Natural killer cell (primary cell): ENCODE data around the gene ADI1. TPM values are rescaled to one million over a fixed set of nuclear protein-coding genes. Genes with fewer than 3 reads are reported as not detected.
"Not testable (repeated sequence)": the region's sequence is repeated elsewhere in the genome, so short reads cannot be mapped to it uniquely, and the experiment has no call there.

Source experiments
- ATAC-seq, 3 donors: fragments of 150-1000 bp in 2 of 3; fragments of 200-7000 bp in 1 of 3; cut with Tn5 transposase; 1 replicate in 1 of 3; 2 replicates in 2 of 3; pipeline ENCODE4 v1.10.0; 2021; ENCODE audit warnings: mild to moderate bottlenecking in 2 of 3, moderate library complexity in 2 of 3
- DNase-seq, 2 donors: peaks; one replicate each; pipeline versions ENCODE4 v3.0.0 to v3.0.0-alpha.2; 2013 to 2021; ENCODE audit warnings: mixed read lengths in 1 of 2
- H3K27ac ChIP-seq: one replicate; pipeline ENCODE4 v1.5.1; 2013; ENCODE audit warnings: mild to moderate bottlenecking, low read length
- H3K27me3 ChIP-seq: one replicate; pipeline ENCODE4 v1.6.1; 2013; ENCODE audit warnings: low read length; ENCODE audit not compliant: control insufficient read depth, insufficient read depth
- H3K36me3 ChIP-seq: one replicate; pipeline ENCODE4 v1.6.1; 2013; ENCODE audit warnings: low read length; ENCODE audit not compliant: control insufficient read depth, insufficient read depth
- H3K4me1 ChIP-seq: one replicate; pipeline ENCODE4 v1.6.1; 2013; ENCODE audit warnings: low read length; ENCODE audit not compliant: control insufficient read depth, insufficient read depth
- H3K4me3 ChIP-seq: one replicate; pipeline ENCODE4 v1.5.1; 2013; ENCODE audit warnings: low read length
- H3K9me3 ChIP-seq: one replicate; pipeline ENCODE4 v1.6.1; 2013; ENCODE audit warnings: low read length; ENCODE audit not compliant: control insufficient read depth, insufficient read depth
- H3K27ac Mint-ChIP-seq, 2 donors: one replicate each; pipeline ENCODE4 v1.8.0; 2022; ENCODE audit warnings: mild to moderate bottlenecking in 2 of 2, mixed read lengths in 2 of 2, moderate library complexity in 1 of 2
- H3K27me3 Mint-ChIP-seq, 2 donors: one replicate each; pipeline ENCODE4 v1.8.0; 2022; ENCODE audit warnings: low read depth in 2 of 2, mixed read lengths in 2 of 2
- H3K36me3 Mint-ChIP-seq: one replicate; pipeline ENCODE4 v1.8.0; 2022; ENCODE audit warnings: mixed read lengths
- H3K4me1 Mint-ChIP-seq, 2 donors: one replicate each; pipeline ENCODE4 v1.8.0; 2022; ENCODE audit warnings: mixed read lengths in 2 of 2
- H3K4me3 Mint-ChIP-seq: one replicate; pipeline ENCODE4 v1.8.0; 2022; ENCODE audit warnings: mild to moderate bottlenecking, moderate library complexity, mixed read lengths
- H3K9me3 Mint-ChIP-seq, 2 donors: one replicate each; pipeline ENCODE4 v1.8.0; 2022; ENCODE audit warnings: mixed read lengths in 2 of 2
- CTCF ChIP-seq: fragments of 200-600 bp; IDR thresholded peaks from one replicate; pipeline ENCODE4 v1.8.0; 2022; ENCODE audit warnings: antibody characterized with exemption
- WGBS: methylation state at CpG from one replicate; pipeline ENCODE4 v1.1.7; 2013; ENCODE audit warnings: missing lambda C conversion rate; ENCODE audit not compliant: insufficient coverage; 5-methylcytosine and 5-hydroxymethylcytosine counted together
- intact Hi-C: fragments of 100-400 bp; cut with micrococcal nuclease; formaldehyde crosslinking; loops from one replicate; pipeline ENCODE4 v1.14.2; 2022
- total RNA-seq, 4 donors: library from RNA; stranded (reverse); fragments of 120-200 nt in 1 of 4; gene quantifications; one replicate each; pipeline versions ENCODE4 v1.2.3 to v1.2.4, GENCODE V29; 2013 to 2022

Gene ADI1
- total RNA-seq, 3 donors from 2014 or later (not counting 1 experiment from before 2014, with no cell fraction given), result 15.9 to 23.0 (median 17.4) TPM

GRCh38 chr2:3456125-3456524, 63.2 kb downstream of the ADI1 start:
- Mint-ChIP-seq H3K27ac (no peak overlapping the region), H3K36me3 (no peaks in the 10 kb centered on the region), H3K9me3 (no peaks in the 10 kb centered on the region), H3K4me3 (no peak overlapping the region), H3K4me1 (peaks cover 0 to 2% of the 10 kb centered on the region in 2 donors), H3K27me3 (no peaks in the 10 kb centered on the region)
- intact Hi-C loops, result no loop called here
- H3K9me3 ChIP-seq, result no peaks in the 10 kb centered on the region
- DNase-seq, result no peak
- no peak overlapping the region for H3K27ac ChIP-seq
- no peaks in the 10 kb centered on the region for H3K4me1 ChIP-seq
- 93% methylated on average over 14 of the region's 14 CpGs for WGBS
- H3K36me3 ChIP-seq, result peaks cover 23% of the 10 kb centered on the region
- no peak for TF ChIP-seq CTCF
- no peak for ATAC-seq
- H3K27me3 ChIP-seq, result no peaks in the 10 kb centered on the region
- H3K4me3 ChIP-seq, result no peak overlapping the region

- no peak overlapping the region for H3K27ac ChIP-seq
- no peaks in the 10 kb centered on the region for H3K36me3 Mint-ChIP-seq
- peaks cover 31% of the 10 kb centered on the region for H3K36me3 ChIP-seq
- no peak overlapping the region for H3K4me3 ChIP-seq
- intact Hi-C loops, result no loop called here
- DNase-seq (no peak), ATAC-seq (no peak)
- no peaks in the 10 kb centered on the region for H3K4me1 ChIP-seq
- no peaks in the 10 kb centered on the region for H3K27me3 Mint-ChIP-seq
- no peaks in the 10 kb centered on the region for H3K27me3 ChIP-seq
- TF ChIP-seq CTCF, result no peak
- H3K4me1 Mint-ChIP-seq, result peaks cover 0 to 10% of the 10 kb centered on the region in 2 donors
- 98% methylated on average over 21 of the region's 22 CpGs for WGBS
- H3K27ac Mint-ChIP-seq, result no peak overlapping the region
- no peaks in the 10 kb centered on the region for H3K9me3 Mint-ChIP-seq
- no peaks in the 10 kb centered on the region for H3K9me3 ChIP-seq
- no peak overlapping the region for H3K4me3 Mint-ChIP-seq
Measured at GRCh38 chr2:3454802-3455201, 64.5 kb downstream of the ADI1 start.

GRCh38 chr2:3454005-3454404, 65.3 kb downstream of the ADI1 start:
- peaks cover 0 to 13% of the 10 kb centered on the region in 2 donors for H3K4me1 Mint-ChIP-seq
- H3K9me3 ChIP-seq, H3K36me3 Mint-ChIP-seq, H3K27ac ChIP-seq, H3K9me3 Mint-ChIP-seq, intact Hi-C loops, H3K27me3 Mint-ChIP-seq, H3K27me3 ChIP-seq, H3K27ac Mint-ChIP-seq, H3K4me3 ChIP-seq, ATAC-seq, DNase-seq, H3K4me1 ChIP-seq, H3K4me3 Mint-ChIP-seq: not testable (repeated sequence)
- WGBS, result 93% methylated on average over 5 of the region's 6 CpGs
- peaks cover 33% of the 10 kb centered on the region for H3K36me3 ChIP-seq

- no peak for ATAC-seq
Measured at GRCh38 chr2:3453190-3453999, 65.9 kb downstream of the ADI1 start.

More at GRCh38 chr2:3453190-3453999, 65.9 kb downstream of the ADI1 start:
- Mint-ChIP-seq H3K36me3 (no peaks in the 10 kb centered on the region), H3K27me3 (no peaks in the 10 kb centered on the region), H3K27ac (no peak overlapping the region), H3K9me3 (no peaks in the 10 kb centered on the region), H3K4me1 (peaks cover 0 to 13% of the 10 kb centered on the region in 2 donors), H3K4me3 (no peak overlapping the region)
- Histone ChIP-seq H3K36me3 (peaks cover 33% of the 10 kb centered on the region), H3K27me3 (no peaks in the 10 kb centered on the region), H3K9me3 (no peaks in the 10 kb centered on the region), H3K27ac (no peak overlapping the region), H3K4me1 (no peaks in the 10 kb centered on the region), H3K4me3 (no peak overlapping the region)
- no peak for DNase-seq
- intact Hi-C loops, result no loop called here
- WGBS, result 93% methylated on average over 20 of the region's 20 CpGs
- TF ChIP-seq CTCF, result no peak
